Transverse colon (tissue), 3 donors: ENCODE data around the gene STAG1.

Experiments used
- CTCF ChIP-seq, 5 experiments: fragments of 200-600 bp in 3 of 5; fragments of 450-650 bp in 2 of 5; sonication (generic) in 3 of 5; IDR thresholded peaks; 1 replicate in 2 of 5; 2 replicates in 3 of 5; pipeline ENCODE4 v1.5.1; 2016 to 2017; ENCODE audit warnings: antibody characterized with exemption in 5 of 5, inconsistent platforms in 3 of 5, mild to moderate bottlenecking in 2 of 5, moderate library complexity in 1 of 5
- EP300 ChIP-seq: sonication (generic); formaldehyde crosslinking; IDR thresholded peaks from one replicate; pipeline ENCODE4 v1.6.1; 2017; ENCODE audit warnings: antibody characterized with exemption, low read depth
- POLR2A ChIP-seq: fragments of 450-650 bp; IDR thresholded peaks from one replicate; pipeline ENCODE4 v1.6.1; 2016; ENCODE audit warnings: antibody characterized with exemption, mild to moderate bottlenecking, moderate library complexity

DNA sequence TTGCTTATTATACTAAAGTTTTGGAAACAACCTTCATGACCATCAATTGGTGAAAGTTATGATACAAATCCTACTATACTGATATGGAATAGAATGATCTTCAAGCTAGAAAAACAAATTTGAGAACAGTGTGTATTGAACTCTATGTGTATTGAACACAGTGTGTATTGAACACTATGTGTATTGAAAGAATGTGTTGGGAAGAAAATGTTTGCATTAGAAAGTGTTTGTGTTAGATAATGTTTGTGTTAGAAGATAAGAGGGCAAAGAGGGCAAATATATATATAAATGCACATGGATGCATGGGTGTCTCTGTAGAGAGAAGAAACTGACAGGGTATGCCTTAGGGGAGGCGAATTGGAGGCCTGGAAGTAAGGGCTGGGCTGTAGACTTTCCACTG lies 459.7 kb downstream of the STAG1 start:
- no peak for TF ChIP-seq CTCF (IDR thresholded peaks at IDR 0.05)
- TF ChIP-seq EP300: no peak
- no peak for TF ChIP-seq POLR2A
